SK-MEL-5 (cell line): Measurements from ENCODE around the gene NCOA6. TPM values are rescaled to one million over a fixed set of nuclear protein-coding genes. Genes with fewer than 3 reads are reported as not detected.
"Not testable (repeated sequence)": the region's sequence is repeated elsewhere in the genome, so short reads cannot be mapped to it uniquely, and the experiment has no call there.

Source experiments
- DNase-seq: peaks from one replicate; pipeline ENCODE4 v3.0.0-alpha.2; 2016; ENCODE audit warnings: low read depth, low spot score
- in situ Hi-C: cut with HindIII; loops from 2 replicates; pipeline ENCODE4 v1.10.0; 2016; ENCODE audit warnings: low sequenced_read_pairs, high pct_unique_total_duplicates, low pct_unique_long_range_greater_than_20kb
- total RNA-seq: library from RNA; depleted of rRNA; stranded (reverse); fragments of >200 nt; shearing (Covaris generic); gene quantifications from 2 replicates; pipeline ENCODE4 v1.2.3, GENCODE V29; 2014

Gene NCOA6
- total RNA-seq, 1 experiment from 2014 or later = 6.1 TPM

GRCh38 chr20:34794006-34794585 lies 31.4 kb downstream of the NCOA6 start:
- in situ Hi-C loops = no loop called here
- no peak for DNase-seq

DNA sequence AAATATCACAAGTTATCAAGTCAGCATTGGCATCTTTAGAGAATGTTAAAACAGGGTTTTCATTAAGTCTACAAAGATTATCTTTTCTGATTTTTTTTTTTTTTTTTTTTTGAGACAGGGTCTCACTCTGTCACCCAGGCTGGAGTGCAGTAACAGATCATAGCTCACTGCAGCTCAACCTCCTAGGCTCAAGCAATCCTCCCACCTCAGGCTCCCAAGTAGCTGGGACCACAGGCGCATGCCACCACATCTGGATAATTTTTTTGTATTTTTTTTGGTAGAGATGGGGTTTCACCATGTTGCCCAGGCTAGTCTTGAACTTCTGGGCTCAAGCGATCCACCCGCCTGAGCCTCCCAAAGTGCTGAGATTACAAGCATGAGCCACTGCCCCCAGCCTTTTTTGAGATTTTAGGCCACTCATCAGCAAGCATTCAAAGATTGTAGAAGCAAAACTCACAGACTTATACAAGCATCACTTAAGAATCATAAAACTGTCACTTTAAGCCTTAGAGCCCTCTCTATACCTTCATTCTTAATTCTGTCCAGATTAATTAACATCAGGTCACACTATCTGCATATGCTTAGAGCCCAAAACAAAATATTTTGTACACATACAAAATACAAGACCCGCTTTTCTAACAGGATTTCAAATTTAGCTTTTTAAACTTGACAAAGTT lies 32.6 kb downstream of the NCOA6 start:
- DNase-seq = no peak
- in situ Hi-C loops = no loop called here

GRCh38 chr20:34791289-34792020 lies 34.0 kb downstream of the NCOA6 start:
- DNase-seq = no peak
- in situ Hi-C loops = no loop called here

DNA sequence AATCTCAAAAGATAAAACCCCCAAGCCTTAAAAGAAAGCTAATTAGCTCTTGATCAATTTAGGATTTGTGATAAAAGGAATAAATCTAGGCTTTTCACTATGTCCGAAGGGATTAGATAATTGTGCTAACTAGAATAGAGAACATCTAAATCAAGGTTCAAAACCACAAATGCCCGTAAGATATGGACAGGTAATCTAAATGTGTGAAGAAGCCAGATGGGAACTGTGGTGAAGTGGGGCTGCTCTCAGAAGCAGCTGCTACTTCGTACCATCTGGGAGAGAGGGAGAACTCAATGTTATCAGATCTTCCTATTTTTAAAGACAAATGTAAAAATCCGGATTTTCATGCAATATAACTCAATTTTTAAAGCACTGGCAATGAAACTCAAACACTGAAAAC lies 44.2 kb downstream of the NCOA6 start:
- in situ Hi-C loops = no loop called here
- DNase-seq = no peak

GRCh38 chr20:34780291-34780690 lies 45.2 kb downstream of the NCOA6 start:
- in situ Hi-C loops, DNase-seq: not testable (repeated sequence)

DNA sequence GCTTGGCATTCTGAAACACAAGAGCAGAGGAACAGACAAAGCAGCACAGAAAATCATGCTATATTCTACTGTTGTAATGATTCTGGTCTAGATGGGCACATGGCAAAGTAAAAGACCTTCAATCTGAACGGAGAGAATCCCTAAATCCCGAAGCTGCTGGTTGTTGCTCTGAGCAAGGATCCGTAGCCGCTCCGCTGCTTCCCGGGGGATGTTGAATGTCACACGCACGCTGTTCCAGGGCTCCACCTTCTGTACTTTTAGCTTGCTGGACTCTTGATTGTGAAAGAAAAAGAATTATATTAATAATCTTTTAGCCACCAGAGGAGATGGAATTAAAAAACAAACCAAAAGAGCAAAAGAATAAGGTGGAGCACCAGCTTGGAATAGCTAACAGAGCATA lies 49.3 kb downstream of the NCOA6 start:
- DNase-seq = no peak
- in situ Hi-C loops = no loop called here

DNA sequence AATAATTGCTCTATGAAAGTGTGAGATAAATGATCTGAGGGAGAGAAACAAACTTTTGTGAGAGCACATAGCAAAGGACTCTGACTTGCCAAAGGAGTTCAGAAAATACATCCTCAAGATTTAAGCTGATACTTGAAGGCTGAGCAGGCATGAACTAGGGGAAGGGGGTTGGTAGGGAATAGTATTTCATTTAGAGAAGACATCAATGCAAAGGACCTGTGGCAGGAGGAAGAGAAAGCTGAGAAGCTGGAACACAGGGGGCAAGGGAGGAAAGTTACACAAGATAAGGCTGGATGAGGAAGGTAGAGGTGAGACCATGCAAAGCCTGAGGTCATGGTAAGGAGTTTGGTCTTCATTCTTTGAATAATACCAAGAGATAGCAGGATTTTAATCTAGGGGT lies 50.6 kb downstream of the NCOA6 start:
- DNase-seq = no peak
- in situ Hi-C loops = no loop called here

GRCh38 chr20:34774449-34774848 lies 51.0 kb downstream of the NCOA6 start:
- in situ Hi-C loops = no loop called here

GRCh38 chr20:34773726-34774125 lies 51.7 kb downstream of the NCOA6 start:
- in situ Hi-C loops = no loop called here
- no peak for DNase-seq

More at GRCh38 chr20:34774449-34774848, 51.0 kb downstream of the NCOA6 start:
- DNase-seq = no peak

DNA sequence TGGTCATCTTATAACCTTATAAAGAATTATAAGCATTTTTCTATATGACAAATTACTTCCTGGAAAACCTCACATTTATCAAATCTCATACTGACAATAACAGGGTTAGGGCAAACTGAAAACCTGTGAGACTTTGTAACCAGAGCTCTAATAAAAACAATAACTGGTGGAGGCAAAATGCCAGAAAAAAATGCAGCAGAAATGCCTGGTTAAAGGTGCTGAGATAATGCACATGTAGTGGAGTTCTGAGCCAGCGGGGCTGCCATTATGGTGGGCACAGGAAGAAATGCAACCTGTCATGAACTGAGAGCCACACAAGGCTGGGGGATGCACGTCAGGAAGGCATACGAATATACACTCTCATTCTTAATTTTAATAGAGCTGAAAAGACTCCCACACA lies 53.0 kb downstream of the NCOA6 start:
- in situ Hi-C loops = no loop called here
- no peak for DNase-seq

- no peak for DNase-seq
- in situ Hi-C loops = no loop called here
Observed at GRCh38 chr20:34771680-34772081, 53.8 kb downstream of the NCOA6 start.

GRCh38 chr20:34768096-34768495 lies 57.4 kb downstream of the NCOA6 start:
- no peak for DNase-seq
- in situ Hi-C loops = no loop called here

DNA sequence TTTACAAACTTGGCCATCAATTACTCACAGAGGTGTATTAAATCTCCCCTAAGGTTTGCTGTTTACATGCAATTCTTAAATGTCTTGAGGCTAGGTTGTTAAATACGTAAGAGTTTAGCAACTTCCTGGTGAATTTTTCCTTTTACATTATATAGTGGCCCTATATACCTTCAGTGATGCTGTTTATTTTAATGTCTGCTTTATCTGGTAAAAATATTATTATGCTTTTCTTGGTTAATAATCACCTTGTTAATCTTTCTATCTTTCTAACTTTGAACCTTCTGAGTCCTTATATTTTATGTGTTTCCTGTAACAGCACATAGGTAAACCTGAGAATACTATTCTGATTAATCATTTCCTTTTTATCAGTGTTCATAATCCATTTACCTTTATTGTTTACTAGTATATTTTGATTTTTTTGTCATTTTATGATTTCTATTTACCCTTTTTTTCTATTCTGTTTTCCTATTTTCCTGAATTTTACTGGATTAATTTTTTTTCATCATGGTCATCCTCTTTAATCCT lies 63.4 kb downstream of the NCOA6 start:
- DNase-seq = no peak
- in situ Hi-C loops = no loop called here

GRCh38 chr20:34755367-34755766 lies 70.1 kb downstream of the NCOA6 start:
- in situ Hi-C loops = no loop called here
- DNase-seq = no peak

DNA sequence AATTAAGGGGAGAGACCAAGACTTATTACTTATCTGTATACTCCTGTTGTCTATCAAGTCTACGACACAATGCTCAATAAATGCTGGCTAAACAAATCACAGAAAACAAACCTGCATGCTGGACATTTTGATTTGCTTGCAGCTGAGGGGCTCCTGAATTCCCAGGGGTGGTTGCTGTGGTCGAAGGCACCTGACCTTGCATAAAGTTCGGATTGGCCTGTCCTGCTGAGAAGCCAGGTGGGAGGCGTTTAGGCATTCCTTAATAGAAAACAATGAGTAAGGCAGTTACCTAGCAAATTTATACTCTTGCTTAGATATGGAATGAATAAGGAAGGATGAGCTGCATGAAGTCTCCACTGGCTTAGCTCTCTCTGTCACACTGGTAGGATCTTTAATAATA lies 70.8 kb downstream of the NCOA6 start:
- no peak for DNase-seq
- in situ Hi-C loops = no loop called here

- in situ Hi-C loops = no loop called here
- DNase-seq = no peak
Observed at GRCh38 chr20:34753706-34754461, 71.6 kb downstream of the NCOA6 start.

- in situ Hi-C loops = no loop called here
- no peak for DNase-seq
Observed at GRCh38 chr20:34751453-34751852, 74.0 kb downstream of the NCOA6 start.

- no peak for DNase-seq
- in situ Hi-C loops = no loop called here
Observed at GRCh38 chr20:34750484-34750883, 75.0 kb downstream of the NCOA6 start.
